ENCODE data around the gene ARHGEF16.

The ARHGEF16 gene

GRCh38 chr1:3478187-3478586 is 23.7 kb downstream of the ARHGEF16 start:
- H3K4me3 ChIP-seq (ENCODE audit: low read depth, low read length): no peak overlapping the region
- TF ChIP-seq, protein P1, sequence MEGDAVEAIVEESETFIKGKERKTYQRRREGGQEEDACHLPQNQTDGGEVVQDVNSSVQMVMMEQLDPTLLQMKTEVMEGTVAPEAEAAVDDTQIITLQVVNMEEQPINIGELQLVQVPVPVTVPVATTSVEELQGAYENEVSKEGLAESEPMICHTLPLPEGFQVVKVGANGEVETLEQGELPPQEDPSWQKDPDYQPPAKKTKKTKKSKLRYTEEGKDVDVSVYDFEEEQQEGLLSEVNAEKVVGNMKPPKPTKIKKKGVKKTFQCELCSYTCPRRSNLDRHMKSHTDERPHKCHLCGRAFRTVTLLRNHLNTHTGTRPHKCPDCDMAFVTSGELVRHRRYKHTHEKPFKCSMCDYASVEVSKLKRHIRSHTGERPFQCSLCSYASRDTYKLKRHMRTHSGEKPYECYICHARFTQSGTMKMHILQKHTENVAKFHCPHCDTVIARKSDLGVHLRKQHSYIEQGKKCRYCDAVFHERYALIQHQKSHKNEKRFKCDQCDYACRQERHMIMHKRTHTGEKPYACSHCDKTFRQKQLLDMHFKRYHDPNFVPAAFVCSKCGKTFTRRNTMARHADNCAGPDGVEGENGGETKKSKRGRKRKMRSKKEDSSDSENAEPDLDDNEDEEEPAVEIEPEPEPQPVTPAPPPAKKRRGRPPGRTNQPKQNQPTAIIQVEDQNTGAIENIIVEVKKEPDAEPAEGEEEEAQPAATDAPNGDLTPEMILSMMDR (conservative IDR thresholded peaks at IDR 0.05; ENCODE audit: low read depth, low read length): no peak
- DNase-seq (ENCODE audit: low read depth): no peak

DNA sequence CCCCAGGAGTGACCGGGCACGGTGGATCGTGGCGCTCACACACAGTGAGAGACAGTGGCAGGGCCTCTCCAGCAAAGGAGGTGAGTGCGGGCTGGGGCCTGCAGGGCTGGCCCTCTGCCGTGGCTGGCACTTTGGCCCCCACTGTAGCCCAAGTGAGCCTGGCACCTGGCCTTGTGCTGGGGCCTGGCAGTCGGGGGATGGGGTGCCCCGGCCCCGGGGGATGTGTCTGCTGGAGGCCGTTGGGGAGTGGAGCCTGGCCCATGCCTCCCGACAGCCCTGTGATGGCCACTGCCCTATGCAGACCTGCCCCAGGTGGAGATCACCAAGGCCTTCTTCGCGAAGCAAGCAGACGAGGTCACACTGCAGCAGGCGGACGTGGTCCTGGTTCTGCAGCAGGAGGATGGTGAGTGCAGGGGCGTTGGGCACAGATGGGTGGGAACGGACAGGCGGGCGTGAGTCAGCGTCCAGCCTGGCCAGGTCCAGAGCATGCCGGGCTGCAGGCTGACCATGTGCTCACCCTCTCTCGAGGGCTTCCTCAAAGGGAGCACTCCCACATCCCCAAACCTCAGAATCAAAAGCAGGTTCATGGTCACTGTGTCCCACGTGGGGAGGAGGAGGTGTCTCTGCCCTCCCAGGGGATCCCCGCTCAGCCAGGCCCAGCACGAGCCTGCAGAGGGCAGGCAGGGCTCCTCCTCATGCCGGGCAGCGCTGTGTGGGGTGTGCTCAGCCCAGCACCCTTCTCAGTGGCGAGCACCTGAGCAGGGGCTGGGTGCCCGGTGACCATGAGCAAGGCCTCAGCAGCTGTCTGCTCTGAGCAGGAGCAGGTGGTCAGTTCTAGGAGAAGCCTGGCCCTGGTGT is 25.3 kb downstream of the ARHGEF16 start:
- no peak overlapping the region for H3K4me3 ChIP-seq (ENCODE audit: low read depth, low read length)
- DNase-seq (ENCODE audit: low read depth): no peak
- TF ChIP-seq, protein P1 (conservative IDR thresholded peaks at IDR 0.05; ENCODE audit: low read depth, low read length): no peak

GRCh38 chr1:3480369-3480719 is 25.9 kb downstream of the ARHGEF16 start:
- DNase-seq (ENCODE audit: low read depth): no peak
- TF ChIP-seq, protein P1 (conservative IDR thresholded peaks at IDR 0.05; ENCODE audit: low read depth, low read length): no peak
- H3K4me3 ChIP-seq (ENCODE audit: low read depth, low read length): no peak overlapping the region

DNA sequence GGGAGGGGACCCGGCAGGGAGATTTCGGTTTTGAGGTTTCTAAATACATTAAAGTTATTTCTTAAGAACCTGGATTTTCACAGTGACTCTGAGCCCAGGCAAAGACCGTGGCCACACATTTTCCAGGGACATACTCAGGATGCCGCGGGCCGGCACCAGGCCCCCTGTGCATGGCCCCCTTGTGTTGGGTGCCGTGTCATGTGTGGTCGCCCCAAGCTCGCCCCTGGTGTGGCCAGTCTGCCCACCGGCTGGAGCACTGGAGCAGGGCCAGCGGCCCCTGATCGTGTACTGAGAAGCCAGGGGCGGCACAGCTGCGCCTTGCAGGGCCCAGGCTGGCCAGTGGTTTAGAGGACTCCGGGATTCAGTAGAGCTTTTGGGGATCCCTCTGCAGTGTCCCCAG is 26.6 kb downstream of the ARHGEF16 start:
- TF ChIP-seq, protein P1 (conservative IDR thresholded peaks at IDR 0.05; ENCODE audit: low read depth, low read length): no peak
- no peak for DNase-seq (ENCODE audit: low read depth)
- H3K4me3 ChIP-seq (ENCODE audit: low read depth, low read length): no peak overlapping the region

DNA sequence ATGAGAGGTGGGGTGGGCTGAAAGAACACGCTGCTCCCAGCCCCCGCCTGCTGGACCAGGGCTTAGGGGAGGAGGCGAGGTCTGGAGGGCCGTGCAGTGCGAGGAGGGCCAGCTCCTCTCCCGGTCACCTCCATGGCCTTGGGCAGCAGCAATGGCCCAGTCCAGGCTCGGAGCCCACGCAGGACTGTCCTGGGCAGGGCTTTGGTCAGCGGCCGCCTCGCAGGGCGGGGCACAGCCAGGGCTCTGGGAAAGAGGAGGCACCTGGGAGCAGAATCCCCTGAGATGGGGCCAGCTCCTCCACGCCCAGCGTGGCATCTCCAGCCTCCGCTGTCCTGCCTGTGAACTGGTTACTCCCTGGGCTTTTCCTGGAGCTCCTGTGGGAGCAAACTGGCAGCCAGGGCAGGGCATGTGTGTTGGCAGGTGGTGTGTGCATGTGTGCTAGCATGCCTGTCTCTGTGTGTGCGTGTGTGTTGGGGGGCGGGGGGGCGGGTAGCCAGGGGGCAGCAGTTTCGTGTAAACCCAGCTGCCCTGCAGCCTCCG is 27.4 kb downstream of the ARHGEF16 start:
- TF ChIP-seq, protein P1 (conservative IDR thresholded peaks at IDR 0.05; ENCODE audit: low read depth, low read length): no peak
- no peak for DNase-seq (ENCODE audit: low read depth)
- H3K4me3 ChIP-seq (ENCODE audit: low read depth, low read length): no peak overlapping the region

- DNase-seq (ENCODE audit: low read depth): peak; percentile 50
- TF ChIP-seq, protein P1 (conservative IDR thresholded peaks at IDR 0.05; ENCODE audit: low read depth, low read length): peak; percentile 17
- no peak overlapping the region for H3K4me3 ChIP-seq (ENCODE audit: low read depth, low read length)
Observed at GRCh38 chr1:3482378-3482849, 27.9 kb downstream of the ARHGEF16 start.

Data from choroid plexus epithelial cell (primary cell).